Measurements from ENCODE around the gene SLC6A6. TPM values are rescaled to one million over a fixed set of nuclear protein-coding genes. Genes with fewer than 3 reads are reported as not detected.

SLC6A6 gene
- total and polyA plus RNA-seq, 8 donors = 14.0 to 134 (median 20.8) TPM

- peak in 1 of 4 donors; percentile 55 for DNase-seq
- Histone ChIP-seq H3K27me3 (no peaks in the 10 kb centered on the region), H3K27ac (peak overlapping the region in 1 of 2 donors; percentile 82), H3K4me1 (peaks cover 20 to 56% of the 10 kb centered on the region in 2 donors), H3K9me3 (no peaks in the 10 kb centered on the region), H3K4me3 (no peak overlapping the region), H3K36me3 (peaks cover 0 to 99% of the 10 kb centered on the region in 2 donors)
- ATAC-seq = no peak
- intact Hi-C loops (cut with DNase I) = no loop called here
- TF ChIP-seq CTCF (IDR thresholded peaks at IDR 0.05) = no peak
Observed at GRCh38 chr3:14453876-14454638, 51.7 kb downstream of the SLC6A6 start.

GRCh38 chr3:14454639-14455310 is 52.4 kb downstream of the SLC6A6 start:
- Histone ChIP-seq H3K9me3 (no peaks in the 10 kb centered on the region), H3K4me1 (peaks cover 20 to 62% of the 10 kb centered on the region in 2 donors), H3K36me3 (peaks cover 0 to 99% of the 10 kb centered on the region in 2 donors), H3K27me3 (no peaks in the 10 kb centered on the region), H3K4me3 (no peak overlapping the region), H3K27ac (no peak overlapping the region)
- DNase-seq = no peak
- ATAC-seq = no peak
- TF ChIP-seq CTCF (IDR thresholded peaks at IDR 0.05) = no peak
- intact Hi-C loops (cut with DNase I) = no loop called here

- no peak overlapping the region for H3K4me3 ChIP-seq
- intact Hi-C loops (cut with DNase I) = no loop called here
- H3K9me3 ChIP-seq = no peaks in the 10 kb centered on the region
- H3K36me3 ChIP-seq = peaks cover 0 to 99% of the 10 kb centered on the region in 2 donors
- peaks cover 28 to 71% of the 10 kb centered on the region in 2 donors for H3K4me1 ChIP-seq
- TF ChIP-seq CTCF (IDR thresholded peaks at IDR 0.05) = no peak
- ATAC-seq = no peak
- DNase-seq = peak in 1 of 4 donors; percentile 67
- H3K27me3 ChIP-seq = no peaks in the 10 kb centered on the region
- H3K27ac ChIP-seq = no peak overlapping the region
Observed at GRCh38 chr3:14455571-14456317, 53.3 kb downstream of the SLC6A6 start.

- no peaks in the 10 kb centered on the region for H3K27me3 ChIP-seq
- intact Hi-C loops (cut with DNase I) = no loop called here
- H3K9me3 ChIP-seq = no peaks in the 10 kb centered on the region
- DNase-seq (no peak), ATAC-seq (no peak)
- no peak overlapping the region for H3K27ac ChIP-seq
- H3K4me1 ChIP-seq = peaks cover 36 to 75% of the 10 kb centered on the region in 2 donors
- no peak for TF ChIP-seq CTCF (IDR thresholded peaks at IDR 0.05)
- H3K4me3 ChIP-seq = no peak overlapping the region
- peaks cover 0 to 99% of the 10 kb centered on the region in 2 donors for H3K36me3 ChIP-seq
Observed at GRCh38 chr3:14456794-14457193, 54.4 kb downstream of the SLC6A6 start.

- no peak overlapping the region for H3K4me3 ChIP-seq
- TF ChIP-seq CTCF (IDR thresholded peaks at IDR 0.05) = no peak
- H3K27ac ChIP-seq = peak overlapping the region in 1 of 2 donors; percentile 38
- no peak for DNase-seq
- ATAC-seq = no peak
- H3K27me3 ChIP-seq = no peaks in the 10 kb centered on the region
- H3K4me1 ChIP-seq = peaks cover 30 to 72% of the 10 kb centered on the region in 2 donors
- peaks cover 0 to 99% of the 10 kb centered on the region in 2 donors for H3K36me3 ChIP-seq
- intact Hi-C loops (cut with DNase I) = no loop called here
- no peaks in the 10 kb centered on the region for H3K9me3 ChIP-seq
Observed at GRCh38 chr3:14457481-14457880, 55.1 kb downstream of the SLC6A6 start.
